ENCODE data around the gene EVC.

The EVC gene

DNA sequence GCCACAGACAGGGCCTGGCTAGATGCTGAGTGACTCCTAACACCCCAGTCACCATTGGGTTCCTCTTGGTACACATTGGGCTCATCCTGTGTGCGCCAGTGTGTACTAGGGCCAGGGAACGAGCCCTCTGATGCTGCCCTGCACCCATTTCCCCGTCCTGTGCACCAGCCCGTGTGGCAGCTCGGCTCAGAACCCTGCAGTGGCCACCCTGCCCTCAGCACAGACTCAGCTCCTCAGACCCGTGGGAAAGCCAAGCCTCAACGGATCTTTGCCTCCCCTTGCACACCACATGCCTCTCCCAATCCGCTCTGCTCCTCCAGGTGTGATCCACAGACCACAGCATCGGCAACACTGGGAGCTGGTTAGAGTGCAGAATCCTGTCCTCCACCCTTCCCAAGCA is 38.6 kb downstream of the EVC start:
- TF ChIP-seq CTCF (IDR thresholded peaks at IDR 0.05; ENCODE audit: control extremely low read depth, extremely low read depth, low read depth, missing control alignments), result no peak
- ChIA-PET POLR2A (no interaction called here), CTCF (no interaction called here)
- DNase-seq (ENCODE audit: extremely low spot score), result no peak

DNA sequence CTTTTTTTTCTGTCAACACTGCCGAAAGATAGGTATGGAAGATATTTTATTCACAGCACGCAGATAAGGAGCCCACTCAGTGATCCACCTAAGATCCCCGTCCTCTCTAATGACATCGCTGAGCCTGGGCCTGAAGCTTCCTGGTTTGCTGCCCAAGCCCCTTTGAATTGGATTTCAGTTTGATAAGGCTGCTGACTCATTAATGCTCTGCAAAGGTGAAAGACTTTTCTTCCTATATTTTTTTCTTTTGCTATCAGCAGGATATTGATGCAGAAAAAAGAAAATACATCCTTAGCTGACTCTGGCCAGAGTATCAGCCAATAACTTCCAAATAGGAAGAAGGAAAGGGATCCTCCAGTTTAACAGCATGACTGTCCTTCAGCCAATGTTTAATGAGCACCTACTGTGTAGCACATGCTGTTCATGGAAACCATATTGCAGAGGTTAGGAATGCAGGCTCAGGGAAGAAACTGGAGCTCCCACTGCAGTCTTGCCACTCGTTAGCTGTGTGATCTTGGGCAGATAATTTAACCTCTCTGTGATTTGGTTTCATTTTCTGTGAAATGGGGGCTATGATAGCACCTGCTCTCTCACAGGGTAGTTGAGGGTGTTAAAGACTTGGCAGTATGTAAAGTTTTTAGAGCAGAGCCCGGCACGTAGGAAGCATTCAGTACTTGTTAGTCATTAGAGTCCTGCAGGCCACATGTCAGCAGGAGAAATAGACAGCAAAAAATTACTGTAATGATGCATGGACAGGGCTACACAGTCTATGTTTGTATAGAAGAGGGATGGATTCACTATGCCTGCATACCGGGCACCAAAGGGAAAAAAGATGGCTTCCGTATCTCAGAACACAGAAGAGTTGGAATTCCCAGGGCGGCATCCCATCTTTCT is 39.3 kb downstream of the EVC start:
- no peak for TF ChIP-seq CTCF (IDR thresholded peaks at IDR 0.05; ENCODE audit: control extremely low read depth, extremely low read depth, low read depth, missing control alignments)
- ChIA-PET POLR2A (no interaction called here), CTCF (no interaction called here)
- DNase-seq (ENCODE audit: extremely low spot score), result no peak

DNA sequence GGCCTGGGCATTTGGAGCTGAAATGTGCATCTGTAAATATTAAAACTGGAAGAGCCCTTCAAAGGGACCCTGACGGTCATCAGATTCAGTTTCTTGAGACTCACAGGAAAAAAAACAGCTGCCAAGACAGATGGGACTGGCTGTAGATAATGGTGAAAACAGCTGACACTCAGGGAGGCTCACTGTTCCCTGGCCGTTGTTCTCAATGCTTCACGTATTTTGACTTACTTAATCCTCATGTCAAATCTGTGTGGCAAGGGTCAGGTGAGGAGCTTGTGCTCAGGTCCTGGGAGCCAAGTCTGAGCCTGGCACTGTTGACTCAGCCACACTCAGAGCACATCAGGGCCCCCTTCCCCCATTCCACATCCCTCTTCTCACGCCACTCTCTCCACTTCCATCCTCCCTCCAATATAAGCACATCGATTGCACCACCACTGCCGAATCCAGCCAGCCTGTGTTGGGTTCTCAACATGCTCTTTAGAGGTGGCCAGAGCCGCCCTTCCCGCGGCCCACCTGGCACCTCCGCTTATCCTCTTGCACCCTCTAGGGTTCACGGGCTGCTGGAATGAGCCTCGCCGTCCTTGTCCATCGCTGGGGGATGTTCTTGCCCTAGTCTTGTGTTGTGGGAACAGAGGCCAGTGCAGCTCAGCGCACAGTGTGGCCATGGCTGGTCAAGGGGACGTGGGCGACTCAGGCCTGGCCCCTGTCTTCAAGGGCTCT is 40.1 kb downstream of the EVC start:
- POLR2A ChIA-PET, result no interaction called here
- CTCF ChIA-PET, result no interaction called here
- TF ChIP-seq CTCF (IDR thresholded peaks at IDR 0.05; ENCODE audit: control extremely low read depth, extremely low read depth, low read depth, missing control alignments), result no peak
- no peak for DNase-seq (ENCODE audit: extremely low spot score)

DNA sequence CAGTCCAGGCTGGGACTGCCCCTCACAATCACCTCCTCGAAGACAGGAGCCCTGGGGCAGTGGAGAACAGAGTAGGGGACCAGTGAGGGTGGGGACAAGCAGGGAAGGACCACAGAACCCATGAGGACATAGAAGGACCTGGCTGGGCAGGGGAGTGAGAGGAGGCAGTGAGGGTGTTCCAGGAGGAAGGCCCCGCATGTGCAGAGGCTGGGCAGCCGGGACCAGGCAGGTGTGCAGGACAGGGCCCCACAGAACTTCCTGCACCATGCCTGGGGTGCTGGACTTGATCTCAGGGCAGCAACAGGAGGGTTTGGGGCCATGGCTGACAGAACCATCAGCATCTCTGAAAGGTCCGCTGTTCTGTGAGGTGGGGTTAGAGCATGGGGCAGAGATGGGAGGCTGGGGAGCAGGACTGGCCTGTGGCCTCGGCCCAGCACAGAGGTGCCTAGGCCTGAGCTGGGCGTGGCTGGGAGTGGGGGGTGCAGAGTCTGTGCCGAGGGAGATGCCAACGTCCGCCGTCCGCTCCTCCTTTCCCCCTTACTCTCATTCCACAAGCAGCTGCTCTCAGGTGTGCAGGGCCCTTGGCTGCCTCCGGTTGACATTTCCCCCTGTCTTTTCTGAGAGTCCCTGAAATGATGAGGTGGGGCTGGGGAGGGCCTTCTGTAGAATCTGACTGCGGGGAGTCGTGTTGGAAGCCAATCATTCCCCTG is 40.8 kb downstream of the EVC start:
- no peak for DNase-seq (ENCODE audit: extremely low spot score)
- POLR2A ChIA-PET, result no interaction called here
- TF ChIP-seq CTCF (IDR thresholded peaks at IDR 0.05; ENCODE audit: control extremely low read depth, extremely low read depth, low read depth, missing control alignments), result no peak
- CTCF ChIA-PET, result no interaction called here

- TF ChIP-seq CTCF (IDR thresholded peaks at IDR 0.05; ENCODE audit: control extremely low read depth, extremely low read depth, low read depth, missing control alignments), result no peak
- POLR2A ChIA-PET, result no interaction called here
- CTCF ChIA-PET, result no interaction called here
- DNase-seq (ENCODE audit: extremely low spot score), result no peak
Measured at GRCh38 chr4:5752376-5753184, 41.6 kb downstream of the EVC start.

DNA sequence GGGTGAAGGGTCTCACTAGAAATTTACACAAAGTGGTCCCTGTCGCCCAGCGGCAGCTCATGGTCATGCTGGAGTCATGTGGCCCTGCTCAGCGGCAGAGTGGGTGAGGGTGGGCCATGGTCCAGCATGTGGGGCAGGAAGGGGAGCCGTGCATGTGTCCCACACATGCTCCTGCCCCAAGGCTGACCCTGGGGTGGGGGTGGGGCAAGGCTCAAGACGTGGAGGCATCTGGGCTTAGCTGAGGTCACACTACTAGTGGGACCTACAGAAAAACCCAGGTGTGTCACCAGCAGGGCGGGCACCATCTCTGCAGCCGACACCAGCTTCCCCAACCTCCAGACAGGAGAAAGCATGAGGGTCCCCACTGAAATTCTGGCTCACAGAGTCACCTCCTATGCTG is 42.4 kb downstream of the EVC start:
- no peak for TF ChIP-seq CTCF (IDR thresholded peaks at IDR 0.05; ENCODE audit: control extremely low read depth, extremely low read depth, low read depth, missing control alignments)
- POLR2A ChIA-PET, result no interaction called here
- DNase-seq (ENCODE audit: extremely low spot score), result no peak
- CTCF ChIA-PET, result no interaction called here

Data from GM10248 (cell line).